22Rv1 (cell line): Measurements from ENCODE around the gene HRAS.
A peak's percentile ranks its signal among the peaks of the same experiment; 100 is the strongest.
"Not testable (repeated sequence)": the region's sequence is repeated elsewhere in the genome, so short reads cannot be mapped to it uniquely, and the experiment has no call there.

ENCODE experiments used
- H3K27ac ChIP-seq: fragments of 450-650 bp; 2 replicates; pipeline ENCODE4 v1.5.1; 2017
- CTCF ChIP-seq: fragments of 450-650 bp; IDR thresholded peaks from 2 replicates; pipeline ENCODE4 v1.5.1; 2017; ENCODE audit warnings: mild to moderate bottlenecking
- ZFX ChIP-seq: fragments of 450-650 bp; IDR thresholded peaks from 2 replicates; pipeline ENCODE4 v1.6.1; 2017; ENCODE audit warnings: antibody characterized with exemption, borderline replicate concordance

Gene HRAS

GRCh38 chr11:577611-577894 is 42.2 kb upstream of the HRAS start:
- H3K27ac ChIP-seq = peak overlapping the region; percentile 91
- TF ChIP-seq ZFX = no peak
- TF ChIP-seq CTCF = no peak

- peak overlapping the region; percentile 91 for H3K27ac ChIP-seq
These were observed 41.6 kb upstream of the HRAS start for GRCh38 chr11:576811-577610.

GRCh38 chr11:575996-576768 is 40.8 kb upstream of the HRAS start, which contains the start of gene PHRF1:
Gene PHRF1 (plus strand): TSS chr11:576470. CDS start chr11:581513, 5,043 bp downstream.
- H3K27ac ChIP-seq = peak within 1 kb of the TSS; percentile 91
- TF ChIP-seq CTCF = no peak
- TF ChIP-seq ZFX = peak; percentile 79; the same call in 1 of the 2 replicates

More at GRCh38 chr11:576811-577610, 41.6 kb upstream of the HRAS start:
- no peak for TF ChIP-seq ZFX
- TF ChIP-seq CTCF = no peak

- peak overlapping the region; percentile 91 for H3K27ac ChIP-seq
- no peak for TF ChIP-seq CTCF
- TF ChIP-seq ZFX = no peak
These were observed 40.1 kb upstream of the HRAS start for GRCh38 chr11:575313-575995.

- TF ChIP-seq CTCF (no peak), ZFX (no peak)
- peak overlapping the region; percentile 91 for H3K27ac ChIP-seq
These were observed 39.4 kb upstream of the HRAS start for GRCh38 chr11:574632-575312.

- H3K27ac ChIP-seq = not testable (repeated sequence)
These were observed 38.7 kb upstream of the HRAS start for GRCh38 chr11:574031-574570.

- no peak for TF ChIP-seq CTCF
- no peak for TF ChIP-seq ZFX
- H3K27ac ChIP-seq = no peak overlapping the region
These were observed 37.9 kb upstream of the HRAS start for GRCh38 chr11:573146-573759.
